Stimulated activated CD4-positive, alpha-beta T cell treated with anti-CD3 and anti-CD28 coated beads, Interleukin-12 subunit alpha, Interleukin-12 subunit beta, amount 100 ng/mL, for 48 hours (primary cell): ENCODE data around the gene ABO.
"Not testable (repeated sequence)": the region's sequence is repeated elsewhere in the genome, so short reads cannot be mapped to it uniquely, and the experiment has no call there.

Experiments
- DNase-seq, 3 donors: peaks; one replicate each; pipeline ENCODE4 v3.0.0-alpha.2; 2020; ENCODE audit warnings: low read depth in 2 of 3, low spot score in 1 of 3

Gene ABO

GRCh38 chr9:133226219-133227171 is 48.5 kb downstream of the ABO start:
- DNase-seq: no peak

- DNase-seq: no peak
These were observed 49.6 kb downstream of the ABO start for GRCh38 chr9:133225171-133226011.

DNA sequence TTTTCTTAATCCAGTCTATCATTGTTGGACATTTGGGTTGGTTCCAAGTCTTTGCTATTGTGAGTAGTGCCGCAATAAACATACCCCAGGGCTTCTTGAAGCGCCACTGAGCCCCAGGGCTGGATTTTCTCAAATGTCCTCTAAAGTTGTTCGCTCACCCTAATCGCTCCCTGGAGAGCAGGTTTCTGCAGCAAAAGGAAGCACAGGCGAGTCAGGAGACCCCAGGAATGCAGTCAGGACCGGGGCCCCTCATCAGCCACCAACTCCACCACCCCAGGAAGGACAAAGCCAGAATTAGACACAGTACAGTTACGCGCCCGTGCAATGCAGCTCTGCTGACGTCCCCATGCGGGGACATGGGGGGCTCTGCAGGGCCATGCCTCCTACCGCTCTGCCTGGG is 50.2 kb downstream of the ABO start:
- no peak for DNase-seq

DNA sequence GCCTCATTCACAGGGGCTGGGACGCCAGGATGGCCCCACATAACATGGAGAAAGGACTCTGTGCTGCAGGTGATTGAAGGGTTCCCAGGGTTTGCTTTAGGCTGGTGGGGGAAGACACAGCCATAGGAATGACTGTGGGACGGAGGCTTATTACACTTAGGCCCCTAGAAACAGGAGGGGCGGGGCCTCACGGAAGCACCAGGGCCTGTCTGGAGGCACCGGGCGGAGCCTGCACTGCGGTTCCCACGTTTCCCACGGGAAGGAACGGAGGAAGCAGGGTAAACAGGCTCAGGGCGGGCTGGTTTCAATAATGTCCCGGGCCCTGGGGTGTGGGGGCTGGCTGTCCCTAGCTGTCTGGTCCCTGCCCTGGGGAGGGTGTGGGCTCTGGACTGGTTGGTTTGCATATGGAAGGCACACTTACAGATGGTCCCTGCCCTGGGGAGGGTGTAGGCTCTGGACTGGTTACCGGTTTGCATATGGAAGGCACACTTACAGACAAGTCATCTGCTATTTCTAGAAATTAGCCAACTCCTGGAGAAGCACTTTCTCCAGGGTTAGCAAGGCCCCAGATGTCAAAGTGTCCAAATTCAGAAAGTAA is 51.7 kb downstream of the ABO start:
- not testable (repeated sequence) for DNase-seq

- DNase-seq: not testable (repeated sequence)
These were observed 53.0 kb downstream of the ABO start for GRCh38 chr9:133221994-133222393.

DNA sequence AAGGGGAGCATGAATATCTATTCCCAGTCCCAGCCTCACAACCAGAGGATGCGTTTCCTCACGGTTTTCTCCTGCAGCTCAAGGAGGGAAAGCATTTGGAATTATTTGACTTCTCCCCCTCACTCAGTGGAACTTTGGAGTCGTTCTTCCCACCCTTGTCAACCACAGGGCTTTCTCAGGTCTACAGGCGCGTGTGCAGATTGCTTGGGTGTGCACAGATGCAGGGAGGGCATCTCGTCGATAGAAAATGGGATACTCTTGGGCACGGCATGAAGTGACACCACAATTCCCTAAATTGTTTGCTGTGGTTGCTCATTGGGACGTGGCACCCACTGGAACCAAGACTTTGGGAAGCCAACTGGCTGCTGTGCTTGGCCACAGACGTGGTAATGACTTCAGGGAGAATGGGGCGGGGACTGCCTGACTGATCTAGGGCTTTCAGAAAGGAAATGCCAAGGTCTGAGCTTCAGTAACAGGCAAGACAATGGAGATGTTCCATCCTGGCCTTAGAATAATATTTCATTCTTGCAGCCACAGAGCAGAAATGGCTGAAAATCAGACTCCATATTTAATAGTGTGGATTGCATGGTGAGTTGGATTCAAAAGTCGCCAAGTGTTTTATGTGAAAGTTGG is 53.7 kb downstream of the ABO start:
- no peak for DNase-seq

DNA sequence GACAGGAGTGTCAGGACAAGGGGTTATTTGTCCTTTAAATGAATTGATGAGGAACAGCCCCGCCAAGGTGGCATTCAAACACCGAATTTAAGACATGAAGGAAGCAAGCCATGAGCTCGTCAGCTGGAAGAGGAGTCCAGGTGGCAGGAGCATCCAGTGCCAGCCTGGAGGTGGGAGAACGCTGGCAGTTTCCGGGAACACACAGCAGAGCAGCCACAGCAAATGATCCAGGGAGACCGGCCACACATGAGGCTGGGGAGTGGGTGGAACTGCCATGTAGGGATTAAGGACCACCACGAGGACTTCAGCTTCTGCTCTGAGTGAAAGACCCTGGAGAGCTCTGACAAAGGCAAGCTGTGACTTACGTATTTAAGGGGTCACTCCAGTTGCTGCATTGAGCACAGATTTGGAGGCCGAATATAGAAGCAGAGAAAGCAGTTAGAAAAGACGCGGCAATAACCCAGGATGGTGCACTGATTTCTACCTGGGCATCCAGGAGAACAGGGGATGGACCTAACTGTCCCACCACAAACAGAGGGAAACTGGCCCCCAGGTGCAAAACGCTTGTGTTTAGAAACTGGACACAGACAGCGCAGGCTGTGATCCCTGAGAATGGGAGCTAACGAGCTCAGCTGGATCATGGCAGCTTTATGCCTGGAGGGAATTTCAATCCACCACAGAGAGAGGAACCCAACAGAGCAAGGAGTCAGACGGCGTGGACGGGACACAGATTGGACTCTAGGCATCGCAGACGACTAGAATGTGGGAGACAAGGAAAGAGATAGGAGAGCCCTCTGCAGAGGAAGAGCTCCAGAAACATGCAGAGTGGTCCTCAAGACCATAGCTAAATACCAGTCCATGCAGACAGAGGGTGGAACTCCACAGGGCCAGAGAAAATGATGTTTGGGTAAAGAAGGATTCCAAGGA is 56.7 kb downstream of the ABO start:
- not testable (repeated sequence) for DNase-seq

DNA sequence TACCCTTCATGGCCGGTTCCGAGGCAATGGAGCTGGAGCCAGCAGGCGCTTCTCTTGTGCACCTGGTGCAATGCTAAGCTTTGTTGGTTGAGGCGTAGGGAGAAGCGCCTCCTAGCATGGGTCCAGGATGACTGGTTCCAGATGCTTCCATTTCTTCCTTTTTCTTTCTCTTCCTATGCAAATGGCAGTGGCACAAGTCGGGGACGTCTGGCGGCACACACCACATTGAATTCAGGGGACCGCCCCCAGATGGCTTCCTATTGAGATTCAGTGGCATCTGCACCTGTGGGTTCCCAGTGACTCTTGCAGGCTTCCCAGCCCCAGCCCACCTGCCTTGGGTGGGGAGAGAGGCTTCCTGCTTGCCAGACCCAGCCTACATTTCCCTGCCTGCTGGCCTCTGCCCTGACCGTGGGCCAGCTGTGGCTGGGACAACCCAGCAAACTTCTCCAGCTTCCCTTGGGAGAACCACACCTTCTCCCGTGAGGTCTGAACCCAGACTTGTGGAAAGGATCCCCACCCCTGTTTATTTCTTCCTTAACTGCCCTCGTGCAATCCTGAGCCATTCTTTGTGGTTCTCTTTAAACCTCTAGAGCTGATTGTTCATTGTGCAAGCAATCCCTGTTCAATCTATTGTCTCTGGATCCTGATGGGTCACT is 57.5 kb downstream of the ABO start:
- not testable (repeated sequence) for DNase-seq

GRCh38 chr9:133214276-133214675 is 60.7 kb downstream of the ABO start:
- DNase-seq: not testable (repeated sequence)

DNA sequence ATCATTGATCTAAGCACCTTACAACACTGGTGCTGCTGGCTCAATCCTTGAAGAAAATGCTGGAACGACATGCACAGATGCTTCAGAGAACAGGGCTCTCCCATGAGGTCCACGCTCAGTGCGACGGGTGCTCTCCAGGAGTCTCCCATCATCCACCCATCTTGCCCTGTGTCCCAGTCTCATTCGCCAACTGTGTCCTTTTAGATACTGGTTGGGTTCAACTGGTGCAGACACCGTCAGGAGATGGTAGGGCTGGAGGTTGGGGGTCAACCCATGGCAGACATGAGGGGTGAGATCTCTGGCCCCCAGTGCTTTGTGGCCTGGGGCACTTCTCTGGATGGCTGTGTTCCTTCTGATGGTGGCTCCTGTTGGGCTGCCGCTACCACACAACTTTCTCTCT is 64.4 kb downstream of the ABO start:
- DNase-seq: no peak

DNA sequence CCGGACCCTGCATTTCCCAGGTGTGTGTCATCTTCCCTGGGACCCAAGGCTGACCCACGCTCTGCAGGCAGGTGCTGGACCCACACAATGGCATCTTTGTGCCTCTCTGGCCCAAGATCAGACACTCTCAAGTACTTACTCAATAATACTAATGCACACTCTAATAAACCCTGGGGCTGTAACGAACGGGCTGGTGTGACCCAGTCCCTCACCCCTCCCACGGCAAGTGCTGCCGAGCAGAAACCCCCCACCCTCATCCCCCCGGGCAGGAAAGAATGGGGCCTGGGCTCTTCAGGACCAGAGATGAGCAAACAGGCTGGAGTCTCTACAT is 64.8 kb downstream of the ABO start:
- no peak for DNase-seq

DNA sequence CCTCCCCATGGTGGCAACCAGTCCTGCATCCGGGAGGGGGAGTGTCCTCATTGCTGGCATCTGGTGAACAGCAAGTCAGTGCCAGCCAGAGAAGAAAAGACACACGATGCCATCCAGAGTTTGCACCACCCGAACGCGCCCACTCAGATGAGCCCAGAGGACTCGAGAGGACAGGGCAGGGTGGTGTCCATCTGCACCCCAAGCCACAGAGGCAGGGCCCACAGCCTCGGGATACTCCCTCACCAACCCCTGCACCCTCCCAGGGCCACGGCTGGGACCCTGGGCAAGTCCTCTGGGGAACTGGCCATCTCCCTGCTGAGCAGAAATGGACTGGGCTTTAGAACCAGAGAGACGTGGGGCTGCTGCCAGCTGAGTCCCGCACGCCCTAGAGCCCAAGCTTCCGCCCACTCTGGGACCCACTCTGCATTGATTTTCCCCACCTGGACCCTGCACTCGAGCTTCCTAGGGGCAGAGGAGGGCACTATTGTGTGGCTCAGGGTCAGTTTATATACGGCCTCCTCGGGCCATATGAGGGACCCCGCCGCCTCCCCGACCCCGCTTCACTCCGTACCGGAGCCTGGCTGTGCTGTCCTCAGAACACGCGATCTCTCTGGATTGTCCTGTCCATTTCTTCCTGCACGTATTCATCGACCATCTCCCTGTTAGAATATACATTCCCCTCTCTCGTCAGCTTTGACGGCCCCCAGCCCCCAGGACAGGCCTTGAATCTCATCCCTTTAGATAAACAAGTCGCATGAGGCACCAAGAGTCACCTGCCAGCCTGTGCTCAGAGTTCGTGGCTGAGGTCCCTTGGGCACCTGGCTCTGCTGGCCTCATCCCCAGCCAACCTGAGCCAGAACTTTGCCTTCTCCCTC is 65.4 kb downstream of the ABO start:
- not testable (repeated sequence) for DNase-seq

- not testable (repeated sequence) for DNase-seq
These were observed 66.1 kb downstream of the ABO start, which contains the start of gene OBP2B for GRCh38 chr9:133208880-133209300. Gene OBP2B, minus strand, starts transcription at chr9:133209250. Its CDS starts 51 bp downstream, at chr9:133209199.

DNA sequence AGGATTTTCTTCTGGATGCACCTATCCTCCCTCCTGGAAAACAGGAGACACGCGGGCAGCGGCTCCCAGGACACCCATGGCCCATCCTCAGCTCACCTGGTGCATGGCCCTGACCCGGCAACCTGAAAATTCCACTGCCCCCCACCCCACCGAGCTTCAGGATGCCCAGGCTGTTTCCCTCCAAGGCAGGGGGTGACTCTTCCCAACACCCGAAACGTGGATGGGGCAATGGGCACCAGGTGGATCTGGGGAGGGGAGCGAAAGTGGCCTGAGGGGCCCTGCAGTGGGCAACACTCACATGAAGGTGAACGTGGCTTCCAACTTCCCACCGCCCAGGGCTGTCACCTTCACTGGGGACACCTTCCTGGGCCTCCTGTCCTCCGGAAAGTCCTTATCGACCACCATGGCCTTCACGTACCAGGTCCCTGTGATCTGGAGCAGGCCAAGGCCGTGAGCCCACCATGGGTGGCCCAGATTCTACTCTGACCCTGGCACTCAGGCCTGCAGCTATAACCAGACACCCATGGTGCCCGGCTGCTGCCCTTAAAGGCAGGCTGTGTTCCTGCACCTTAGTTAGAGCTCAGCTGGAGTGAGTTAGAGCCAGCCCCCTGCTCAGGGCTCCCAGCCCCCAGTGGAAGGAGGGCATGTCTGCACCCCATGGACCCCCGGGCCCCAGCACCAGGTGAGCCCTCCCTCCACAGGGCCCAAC is 66.7 kb downstream of the ABO start:
- DNase-seq: not testable (repeated sequence)

DNA sequence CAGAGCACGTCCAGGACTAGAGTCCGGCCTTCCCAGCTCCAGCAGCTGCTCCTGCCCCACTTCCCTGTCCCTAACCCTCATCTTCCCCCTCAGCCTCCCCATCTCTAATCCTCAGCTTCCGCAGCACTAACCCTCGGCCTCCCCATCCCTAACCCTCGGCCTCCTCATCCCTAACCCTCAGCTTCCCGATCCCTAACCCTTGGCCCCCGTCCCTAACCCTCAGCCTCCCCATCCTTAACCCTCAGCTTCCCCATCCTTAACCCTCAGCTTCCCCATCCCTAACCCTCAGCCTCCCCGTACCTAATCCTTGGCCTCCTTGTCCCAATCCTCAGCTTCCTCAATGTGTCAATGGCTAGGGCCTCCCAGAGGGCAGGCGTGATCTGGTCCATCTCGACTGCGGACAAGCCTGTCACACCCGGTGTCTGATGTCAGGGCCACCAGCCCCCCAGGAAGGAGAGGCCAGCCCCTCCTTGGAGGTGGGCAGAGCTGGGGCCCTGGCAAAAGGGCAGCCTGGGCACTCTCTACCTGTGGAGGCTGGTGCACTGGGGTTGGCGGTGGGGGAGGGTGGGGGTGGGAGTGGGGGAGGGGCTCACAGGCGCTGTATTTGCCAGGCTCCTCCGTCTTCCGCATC is 67.3 kb downstream of the ABO start:
- DNase-seq: no peak

- no peak for DNase-seq
These were observed 67.9 kb downstream of the ABO start for GRCh38 chr9:133207021-133207531.
